Measurements from ENCODE around the gene DCAF7. TPM values are rescaled to one million over a fixed set of nuclear protein-coding genes. Genes with fewer than 3 reads are reported as not detected.

The DCAF7 gene
- total and polyA plus RNA-seq, 2 of the 4 experiments (the other 2 are of a cell fraction): 40.9 to 52.8 TPM

DNA sequence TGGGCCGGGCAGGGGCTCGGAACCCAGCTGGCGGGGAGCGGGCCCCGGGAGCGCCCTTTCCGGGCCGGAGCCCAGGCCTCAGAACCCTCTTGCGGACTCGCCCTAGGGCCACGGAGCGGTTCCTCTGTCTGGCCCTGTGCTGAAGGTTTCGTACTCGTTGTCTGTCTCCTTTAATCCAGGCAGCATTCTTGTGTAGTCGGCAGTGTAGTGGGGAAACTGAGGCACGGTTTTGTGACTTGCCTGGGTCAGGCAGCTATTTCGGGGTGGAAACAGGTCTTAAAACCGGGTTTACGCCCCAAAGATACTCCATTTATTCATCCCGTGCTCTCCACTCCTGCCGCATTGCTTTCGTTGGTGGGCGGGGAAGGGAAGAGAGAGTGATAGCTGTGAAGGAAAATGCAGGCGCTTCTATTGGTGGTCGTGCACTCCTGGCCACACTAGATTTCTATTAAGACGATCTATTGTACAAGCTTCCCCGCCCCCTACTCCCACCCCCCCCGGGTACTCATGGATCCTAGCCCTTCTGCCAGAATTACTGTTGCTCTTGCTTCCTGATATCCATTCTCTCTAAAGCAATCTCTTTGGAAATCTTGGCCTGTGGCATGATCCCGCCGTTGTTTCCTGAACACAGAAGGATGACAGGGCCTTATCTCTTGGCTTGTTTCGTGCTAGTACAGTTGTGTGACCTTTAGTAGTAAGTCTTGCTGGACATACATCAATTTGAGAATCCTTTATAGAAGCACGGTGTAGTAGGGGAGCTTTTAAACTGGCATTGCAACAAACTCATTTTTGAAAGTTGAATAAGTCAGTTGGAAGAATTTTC is 751 bp downstream of the DCAF7 start:
- H3K79me1 ChIP-seq (ENCODE audit: low read depth in 1 of 2, low read length in 2 of 2): peaks cover 9 to 46% of the 10 kb centered on the region in 2 experiments; a peak in 3 of 4 replicates
- dilution Hi-C loops (cut with HindIII; ENCODE audit: low sequenced_read_pairs, unreplicated experiment) (no loop called here), intact Hi-C loops (cut with micrococcal nuclease) (loop anchor here (2.0 kb wide), 2 partner anchors 118 to 126 kb away; no protein-coding TSS in a partner anchor), in situ Hi-C loops (cut with MboI; ENCODE audit: low sequenced_read_pairs) (no loop called here)
- H3K56ac ChIP-seq (ENCODE audit: extremely low read depth, insufficient read depth, low read length): peak overlapping the region; percentile 86
- WGBS, 2 experiments (ENCODE audit: extremely low coverage in 2 of 2, insufficient read length in 1 of 2): 0% methylated on average over 6 of the region's 32 CpGs; no CpG with 5 or more reads in 1 of the 2 experiments
- no peaks in the 10 kb centered on the region for H3K36me3 ChIP-seq (ENCODE audit: control insufficient read depth, insufficient read depth, low read length)
- peak overlapping the region; percentile 93 for H3K14ac ChIP-seq (replicated peaks; ENCODE audit: low read depth, low read length)
- H2BK20ac ChIP-seq (ENCODE audit: low read depth, low read length): no peak overlapping the region
- H3K27ac ChIP-seq (ENCODE audit: insufficient read depth, low read length): peak overlapping the region; percentile 76
- H3K27me3 ChIP-seq (ENCODE audit: control insufficient read depth, insufficient read depth, low read length): no peaks in the 10 kb centered on the region
- H3K9ac ChIP-seq (ENCODE audit: low read depth, low read length): peak overlapping the region; percentile 81
- no peak overlapping the region for H2BK15ac ChIP-seq (ENCODE audit: low read depth, low read length)
- CTCF ChIA-PET: interaction anchor here (0.7 kb wide), 1 partner anchor 9 kb away, joined by 3 read pairs; no protein-coding TSS in a partner anchor
- peak overlapping the region; percentile 82 for H2BK5ac ChIP-seq (ENCODE audit: low read depth, low read length, poor library complexity, severe bottlenecking)
- ATAC-seq (ENCODE audit: low read depth) (peak; percentile 4), DNase-seq (peak; percentile 29)
- H3K18ac ChIP-seq (ENCODE audit: low read depth, low read length): peak overlapping the region; percentile 48
- H3K4me3 ChIP-seq (ENCODE audit: insufficient read depth, low read depth, low read length): peak overlapping the region; percentile 80
- BruUV-seq (replicated peaks): no TSS peak
- TF ChIP-seq CTCF (conservative IDR thresholded peaks at IDR 0.05; ENCODE audit: low read depth, low read length) (no peak), NFE2L2 (IDR thresholded peaks at IDR 0.05; ENCODE audit: low read depth, low read length) (no peak), MXI1 (IDR thresholded peaks at IDR 0.05; ENCODE audit: borderline replicate concordance, low read depth, low read length) (no peak), MAFK (IDR thresholded peaks at IDR 0.05; ENCODE audit: low read depth, low read length) (no peak), RAD21 (IDR thresholded peaks at IDR 0.05; ENCODE audit: low read length) (no peak)
- H2AK5ac ChIP-seq (ENCODE audit: low read depth, low read length): peak overlapping the region; percentile 81
- H2AK9ac ChIP-seq (replicated peaks; ENCODE audit: low read depth, low read length, poor library complexity): peak overlapping the region; percentile 96
- peak overlapping the region; percentile 92 for H2AFZ ChIP-seq (replicated peaks; ENCODE audit: low read length, poor library complexity)
- H4K5ac ChIP-seq (ENCODE audit: low read depth, low read length): peak overlapping the region; percentile 80
- H3K4me2 ChIP-seq (ENCODE audit: low read depth, low read length): peak overlapping the region; percentile 99
- H3K23ac ChIP-seq (ENCODE audit: low read depth, low read length): peak overlapping the region; percentile 99
- H4K91ac ChIP-seq (ENCODE audit: insufficient read depth, low read depth, low read length): peak overlapping the region; percentile 74
- no peaks in the 10 kb centered on the region for H3K9me3 ChIP-seq (ENCODE audit: control insufficient read depth, insufficient read depth, low read length)
- peak overlapping the region; percentile 21; the same call in 1 of the 2 replicates for H2BK120ac ChIP-seq (ENCODE audit: low read depth, low read length)
- peaks cover 50% of the 10 kb centered on the region for H4K20me1 ChIP-seq (ENCODE audit: insufficient read depth, low read length)
- POLR2A ChIA-PET (ENCODE audit: unreplicated experiment): interaction anchor here (0.5 to 0.7 kb wide), 3 partner anchors 17 to 937 kb away, joined by 4 to 16 read pairs (median 6); no protein-coding TSS in a partner anchor
- peak overlapping the region; percentile 83 for H3K4ac ChIP-seq (ENCODE audit: low read depth, low read length)
- H4K8ac ChIP-seq (ENCODE audit: low read depth in 2 of 2, low read length in 2 of 2): peak overlapping the region; percentile 52 to 88
- peaks cover 3% of the 10 kb centered on the region for H3K4me1 ChIP-seq (ENCODE audit: control insufficient read depth, insufficient read depth, low read length)
- H3K9me1 ChIP-seq (ENCODE audit: insufficient read depth, low read length): peaks cover 11% of the 10 kb centered on the region

Data from IMR-90 (cell line).